ENCODE measurements around the gene AHCY. TPM values are rescaled to one million over a fixed set of nuclear protein-coding genes. Genes with fewer than 3 reads are reported as not detected.
A peak's percentile ranks its signal among the peaks of the same experiment; 100 is the strongest.
"Not testable (repeated sequence)": the region's sequence is repeated elsewhere in the genome, so short reads cannot be mapped to it uniquely, and the experiment has no call there.

Gene AHCY
- total RNA-seq, 1 donor from 2014 or later: 48.1 TPM

DNA sequence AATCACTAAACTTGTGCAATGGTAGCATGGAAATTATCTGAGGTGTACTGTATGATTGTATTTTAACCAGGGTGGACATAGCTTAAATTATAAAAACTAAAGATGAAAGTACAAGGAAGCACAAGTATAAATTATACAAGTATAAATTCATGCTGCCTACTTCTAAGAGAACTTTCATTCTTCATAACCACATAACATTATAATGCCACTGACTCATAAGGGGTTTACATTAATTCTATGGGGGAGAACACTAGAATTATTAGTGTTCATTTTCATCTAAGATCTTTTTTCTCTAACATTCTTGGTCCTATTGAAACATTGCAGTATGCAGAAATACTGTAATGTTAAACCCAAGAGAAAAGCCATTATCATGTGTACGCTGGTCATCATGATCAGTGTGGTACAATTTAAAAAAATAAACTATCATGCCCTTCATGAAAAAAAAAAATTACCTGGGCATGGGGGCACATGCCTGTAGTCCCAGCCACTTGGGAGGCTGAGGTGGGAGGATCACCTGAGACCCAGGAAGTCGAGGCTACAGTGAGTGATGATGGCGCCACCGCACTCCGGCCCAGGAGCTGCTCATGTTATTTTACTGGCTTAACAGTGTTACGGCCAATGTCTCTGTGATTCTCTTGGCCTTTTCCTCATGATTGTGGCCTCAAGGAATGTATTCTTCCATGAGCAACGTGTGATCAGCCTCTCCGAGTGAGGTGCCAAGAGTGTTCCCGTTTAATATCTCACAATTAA lies 25.9 kb upstream of the AHCY start:
- ATAC-seq (no peak), DNase-seq (ENCODE audit: low spot score) (no peak)
- intact Hi-C loops (cut with DNase I): no loop called here

DNA sequence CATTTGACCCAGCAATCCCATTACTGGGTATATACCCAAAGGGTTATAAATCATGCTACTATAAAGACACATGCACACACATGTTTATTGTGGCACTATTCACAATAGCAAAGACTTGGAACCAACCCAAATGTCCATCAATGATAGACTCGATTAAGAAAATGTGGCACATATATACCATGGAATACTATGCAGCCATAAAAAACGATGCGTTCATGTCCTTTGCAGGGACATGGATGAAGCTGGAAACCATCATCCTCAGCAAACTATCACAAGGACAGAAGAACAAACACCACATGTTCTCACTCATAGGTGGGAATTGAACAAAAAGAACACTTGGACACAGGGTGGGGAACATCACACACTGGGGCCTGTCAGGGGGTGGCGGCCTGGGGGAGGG lies 25.1 kb upstream of the AHCY start:
- DNase-seq (ENCODE audit: low spot score); intact Hi-C loops (cut with DNase I); ATAC-seq: not testable (repeated sequence)

DNA sequence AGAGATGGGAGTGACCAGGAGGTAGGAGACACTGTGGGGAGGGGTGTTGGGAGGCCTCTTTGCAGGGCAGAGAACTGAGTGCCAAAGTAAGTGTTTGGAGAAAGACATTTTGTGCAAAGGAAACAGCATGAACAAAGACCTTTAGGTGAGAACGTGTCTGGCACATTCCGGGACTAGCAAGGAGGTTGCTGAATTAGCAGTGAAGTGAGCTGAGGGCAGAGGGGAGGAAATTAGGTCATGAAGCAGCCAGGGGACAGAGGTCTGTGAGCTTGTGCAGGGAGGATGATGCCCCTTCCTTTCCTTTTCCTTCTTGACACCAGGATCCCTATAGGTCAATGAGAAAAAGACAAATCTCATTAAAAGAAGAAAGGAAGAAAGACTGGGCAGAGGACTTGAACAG lies 21.4 kb upstream of the AHCY start:
- ATAC-seq (no peak), DNase-seq (ENCODE audit: low spot score) (no peak)
- intact Hi-C loops (cut with DNase I): no loop called here

DNA sequence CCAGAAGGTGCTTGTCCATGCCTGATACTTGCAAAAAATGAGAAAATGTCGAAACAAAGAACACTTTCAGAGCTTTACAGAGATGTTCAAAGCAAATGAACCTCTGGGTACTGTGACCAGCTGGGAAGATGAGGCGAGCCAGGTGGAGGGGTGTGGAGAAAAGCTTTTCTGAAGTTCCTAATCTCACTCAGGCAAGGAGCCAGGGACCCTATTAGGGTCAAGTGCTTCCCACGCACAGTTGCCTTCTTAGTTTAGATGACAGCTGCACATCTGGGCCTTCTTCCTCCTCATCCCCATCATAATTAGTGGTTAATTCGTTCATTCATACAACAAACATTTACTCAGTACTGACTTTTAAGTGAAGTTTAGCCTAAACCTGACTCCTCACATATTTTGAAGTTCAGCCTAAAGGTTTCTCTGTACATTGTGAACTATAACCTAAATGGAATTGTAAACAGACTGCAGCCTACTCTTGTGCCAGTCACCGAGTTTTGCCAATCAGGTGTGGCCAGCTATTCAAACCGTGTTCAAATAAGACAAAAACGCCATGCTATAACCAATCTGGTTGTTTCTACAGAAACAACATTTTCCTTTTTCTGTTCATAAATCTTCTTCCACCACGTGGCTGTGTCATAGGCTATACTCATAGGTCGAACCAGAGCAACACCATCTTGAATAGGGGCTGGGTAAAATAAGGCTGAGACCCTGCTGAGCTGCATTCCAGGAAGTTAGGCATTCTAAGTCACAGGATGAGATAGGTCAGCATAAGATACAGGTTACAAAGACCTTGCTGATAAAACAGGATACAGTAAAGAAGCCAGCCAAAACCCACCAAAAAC lies 19.3 kb upstream of the AHCY start:
- ATAC-seq (no peak), DNase-seq (ENCODE audit: low spot score) (no peak)
- intact Hi-C loops (cut with DNase I): no loop called here

DNA sequence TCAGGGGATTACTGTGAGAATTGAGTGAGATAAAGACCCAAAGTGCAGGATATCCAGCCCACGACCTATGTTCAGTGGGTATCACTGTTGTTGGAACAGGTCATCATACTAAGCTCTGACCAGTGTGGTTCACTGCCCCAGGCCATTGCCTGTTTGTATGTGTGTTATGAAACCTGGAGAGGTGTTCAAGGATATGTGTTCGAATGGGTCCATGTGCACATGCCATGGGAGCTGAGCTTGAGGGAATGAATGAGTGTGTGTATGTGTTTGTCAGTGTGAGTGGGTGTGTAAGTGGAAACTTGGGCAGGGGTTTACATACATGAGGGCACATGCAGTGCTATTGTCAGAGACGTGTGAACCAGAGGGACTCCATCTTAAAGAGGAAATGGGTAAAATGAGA lies 17.7 kb upstream of the AHCY start:
- no peak for DNase-seq (ENCODE audit: low spot score)
- ATAC-seq: no peak
- intact Hi-C loops (cut with DNase I): no loop called here

DNA sequence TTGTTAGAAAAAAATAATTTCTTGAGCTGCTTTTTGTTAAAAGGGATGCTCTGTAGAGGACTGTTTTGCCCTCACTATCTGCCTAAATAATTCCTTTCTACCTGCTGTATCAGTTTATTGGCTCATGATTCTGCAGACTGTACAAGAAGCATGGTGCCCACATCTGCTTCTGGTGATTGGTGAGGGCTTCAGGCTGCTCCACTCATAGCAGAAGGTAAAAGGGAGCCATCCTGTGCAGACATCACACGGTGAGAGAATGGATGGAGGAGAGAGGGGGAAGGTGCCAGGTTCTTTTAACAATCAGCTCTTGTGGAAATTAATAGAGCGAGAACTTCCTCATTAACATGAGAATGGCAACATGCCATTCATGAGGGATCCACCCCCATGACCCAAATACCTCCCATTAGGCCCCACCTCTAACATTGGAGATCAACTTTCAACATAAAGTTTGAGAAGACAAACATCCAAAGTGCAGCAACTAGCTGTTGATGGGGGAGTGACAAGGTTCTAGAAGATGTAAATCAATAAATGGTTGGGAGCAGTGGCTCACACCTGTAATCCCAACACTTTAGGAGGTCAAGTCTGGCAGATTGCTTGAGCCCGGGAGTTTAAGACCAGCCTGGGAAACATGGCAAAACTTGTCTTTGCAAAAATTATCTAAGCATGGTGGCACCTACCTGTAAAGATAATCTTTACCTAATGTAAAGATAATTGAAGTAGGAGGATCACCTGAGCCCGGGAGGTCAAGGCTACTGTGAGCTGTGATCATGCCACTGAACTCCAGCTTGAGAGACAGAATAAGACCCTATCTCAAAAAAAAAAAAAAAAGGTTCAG lies 15.7 kb upstream of the AHCY start:
- ATAC-seq: no peak
- DNase-seq (ENCODE audit: low spot score): no peak
- intact Hi-C loops (cut with DNase I): loop anchor here (10.0 kb wide), 2 partner anchors 156 to 396 kb away; no protein-coding TSS in a partner anchor

DNA sequence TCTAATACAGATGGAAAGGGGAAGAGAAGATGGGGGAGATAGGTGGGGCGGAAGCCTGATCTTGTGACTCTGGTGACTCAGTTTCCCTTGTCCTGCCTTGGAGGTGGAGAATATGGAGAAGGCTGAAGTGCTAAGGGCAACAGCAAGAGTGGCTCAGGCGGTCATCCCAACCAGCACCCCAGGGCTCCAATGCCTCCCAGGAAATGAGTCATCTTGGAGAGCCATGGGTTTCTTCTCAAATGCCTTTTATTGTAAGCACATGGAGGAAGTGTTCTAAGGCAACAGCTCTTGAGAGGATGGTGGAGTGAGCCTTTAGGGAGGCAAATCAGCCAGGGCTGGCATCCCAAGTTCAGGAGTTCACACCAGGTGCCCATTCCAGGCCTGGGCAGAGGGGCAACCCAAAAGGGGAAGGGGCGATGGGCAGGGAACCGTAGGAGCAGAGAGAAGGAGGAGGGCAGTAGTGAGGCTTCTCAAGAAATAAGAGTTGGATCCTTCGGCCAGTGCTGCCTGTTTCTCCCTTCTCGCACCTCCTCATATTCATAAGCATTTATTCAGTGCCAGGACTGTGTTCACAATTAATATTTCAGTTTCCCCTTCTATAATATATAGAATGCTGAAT lies 13.2 kb upstream of the AHCY start:
- intact Hi-C loops (cut with DNase I): loop anchor here (10.0 kb wide), 2 partner anchors 158 to 398 kb away; no protein-coding TSS in a partner anchor
- ATAC-seq (no peak), DNase-seq (ENCODE audit: low spot score) (no peak)

DNA sequence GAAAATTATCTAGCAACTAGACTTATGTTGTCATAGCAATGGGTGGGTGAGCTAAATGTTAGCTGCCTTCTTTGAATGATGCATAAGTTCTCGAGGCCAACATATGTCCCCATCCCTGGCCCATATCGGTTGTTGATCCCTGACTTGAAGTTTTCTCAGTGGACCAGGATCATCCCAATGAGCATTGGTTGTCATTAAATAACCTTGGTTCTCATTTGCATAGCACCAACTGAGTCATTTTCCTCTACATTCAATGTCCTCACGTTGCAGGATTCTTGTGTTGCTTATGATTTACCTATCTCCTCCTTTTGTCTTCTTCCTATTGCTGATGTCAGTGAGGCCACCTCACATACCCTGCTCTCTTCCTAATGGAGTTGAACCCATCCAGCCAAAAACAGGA lies 12.1 kb upstream of the AHCY start:
- no peak for DNase-seq (ENCODE audit: low spot score)
- intact Hi-C loops (cut with DNase I): loop anchor here (10.0 kb wide), 2 partner anchors 160 to 400 kb away; no protein-coding TSS in a partner anchor
- no peak for ATAC-seq

DNA sequence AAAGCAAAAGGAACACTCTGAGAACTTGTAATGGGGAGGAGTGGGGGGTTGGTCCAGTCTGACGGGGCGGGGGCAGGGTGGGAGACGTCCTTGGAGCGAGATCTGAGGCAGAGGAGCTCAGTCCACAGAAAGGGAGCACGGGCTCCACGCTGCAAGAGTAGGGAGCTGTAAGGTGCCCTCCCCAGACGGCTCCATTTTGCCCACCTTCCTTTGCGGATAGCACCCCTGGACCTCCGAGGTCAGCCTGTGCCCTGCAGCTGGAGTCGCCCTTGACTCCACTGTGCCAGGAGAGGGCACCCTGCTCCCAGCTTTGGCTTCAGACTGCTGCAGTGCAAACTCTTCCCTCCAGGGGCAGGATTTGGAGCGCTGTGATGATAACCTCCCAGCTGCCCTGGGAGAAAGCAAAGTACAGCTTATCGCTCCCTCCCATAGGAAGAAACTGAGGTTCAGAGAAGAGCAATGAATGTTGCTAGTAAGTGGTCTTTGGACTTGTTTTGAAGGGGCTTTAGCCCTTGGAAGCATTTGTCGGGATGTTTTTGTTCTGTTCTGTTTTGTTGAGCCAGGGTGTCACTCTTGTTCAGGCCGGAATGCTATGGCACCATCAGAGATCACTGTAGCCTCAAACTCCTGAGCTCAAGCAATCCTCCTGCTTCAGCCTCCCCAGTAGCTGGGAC lies 9.5 kb upstream of the AHCY start:
- intact Hi-C loops (cut with DNase I): loop anchor here (10.0 kb wide), 2 partner anchors 162 to 402 kb away; no protein-coding TSS in a partner anchor
- DNase-seq (ENCODE audit: low spot score) (peak; percentile 91), ATAC-seq (peak; percentile 97)

DNA sequence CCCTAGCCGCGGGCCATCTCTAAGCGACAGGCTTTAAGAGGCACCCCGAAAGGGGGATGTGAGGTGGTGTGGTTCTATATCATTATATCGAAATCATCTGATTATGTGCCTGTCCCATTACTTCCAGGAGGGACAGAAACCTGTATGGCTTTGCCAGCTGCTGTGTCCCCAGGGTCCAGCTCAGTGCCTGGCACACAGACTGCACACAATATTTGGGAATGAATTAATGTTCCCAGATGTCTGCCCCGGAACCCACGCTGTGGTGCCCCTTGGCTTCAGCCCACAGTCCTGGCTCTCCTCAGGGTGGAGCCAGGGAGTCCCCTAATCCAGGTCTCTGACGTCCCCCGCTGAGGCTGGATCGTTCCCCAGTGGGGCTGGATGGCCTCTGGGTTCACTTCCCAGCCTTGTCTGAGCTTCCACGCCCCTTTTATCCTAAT lies 8.9 kb upstream of the AHCY start:
- intact Hi-C loops (cut with DNase I): loop anchor here (10.0 kb wide), 2 partner anchors 163 to 403 kb away; no protein-coding TSS in a partner anchor
- no peak for DNase-seq (ENCODE audit: low spot score)

DNA sequence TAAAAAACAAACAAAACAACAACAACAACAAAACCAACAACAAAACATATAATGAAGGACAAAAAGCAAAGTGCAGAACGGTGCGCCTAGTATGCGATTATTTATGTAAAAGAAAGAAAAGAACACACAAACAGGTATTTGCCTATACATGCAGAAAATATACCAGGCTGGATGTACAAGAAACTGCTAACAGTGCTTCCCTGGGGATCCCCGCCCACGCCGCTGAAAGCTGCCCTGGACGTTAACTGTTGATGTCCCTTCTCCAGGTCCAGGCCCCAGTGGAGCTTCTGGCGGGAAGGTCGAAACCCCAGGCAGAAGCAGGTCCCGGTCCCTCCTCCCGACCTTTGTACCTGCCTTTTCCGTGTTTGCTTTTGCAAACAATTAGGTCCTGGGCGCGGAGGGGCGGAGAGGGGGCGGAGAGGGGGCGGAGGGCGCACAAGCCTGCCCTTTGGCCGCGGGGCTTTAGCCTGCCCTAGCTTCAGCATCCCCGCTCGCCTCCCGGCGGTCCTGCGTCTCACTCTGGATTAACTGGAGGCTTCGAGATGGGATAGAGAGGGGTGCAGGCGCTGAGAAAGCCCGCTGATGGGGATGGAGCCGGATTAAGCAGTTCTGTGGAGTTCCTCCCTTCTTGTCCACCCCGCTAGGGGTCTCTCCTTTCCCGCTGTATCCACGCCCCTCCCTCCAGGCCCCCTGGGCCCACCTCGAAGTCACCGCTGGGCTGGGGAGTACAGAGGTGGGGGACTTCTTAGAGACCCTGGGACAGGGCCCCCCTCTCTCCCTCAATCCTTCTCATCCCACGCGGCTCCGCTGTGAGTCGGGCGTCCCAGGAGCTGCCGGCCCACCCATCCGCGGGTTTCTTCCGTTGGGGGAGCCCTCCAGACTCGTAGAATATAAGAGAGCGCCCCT lies 8.2 kb upstream of the AHCY start:
- DNase-seq (ENCODE audit: low spot score) (no peak), ATAC-seq (peak; percentile 54)
- intact Hi-C loops (cut with DNase I): loop anchor here (10.0 kb wide), 2 partner anchors 163 to 403 kb away; no protein-coding TSS in a partner anchor

More for the DNA sequence above, 8.9 kb upstream of the AHCY start:
- peak; percentile 58 for ATAC-seq

DNA sequence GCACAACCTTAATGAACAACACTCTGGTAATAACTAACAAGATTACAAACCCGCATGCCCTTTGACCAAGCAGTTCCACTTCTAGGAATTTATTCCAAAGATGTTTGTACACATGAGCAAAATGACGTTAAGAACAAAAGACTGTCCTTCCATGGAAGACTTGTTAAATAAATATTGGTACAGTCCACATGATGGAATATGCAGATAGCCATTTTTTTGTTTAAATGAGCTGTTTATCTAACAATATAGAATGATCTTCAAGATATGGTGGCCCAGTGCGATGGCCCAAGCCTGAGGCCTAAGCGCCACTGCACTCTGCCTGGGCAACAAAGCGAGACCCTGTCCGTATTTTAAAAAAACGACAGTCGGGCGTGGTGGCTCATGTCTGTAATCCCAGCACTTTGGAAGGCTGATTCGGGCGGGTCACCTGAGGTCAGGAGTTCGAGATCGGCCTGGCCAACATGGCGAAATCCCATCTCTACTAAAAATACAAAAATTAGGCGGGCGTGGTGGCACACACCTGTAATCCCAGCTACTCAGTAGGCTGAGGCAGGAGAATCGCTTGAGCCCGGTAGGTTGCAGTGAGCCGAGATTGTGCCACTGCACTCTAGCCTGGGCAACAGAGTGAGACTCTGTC lies 7.4 kb upstream of the AHCY start:
- intact Hi-C loops (cut with DNase I): loop anchor here (10.0 kb wide), 2 partner anchors 164 to 404 kb away; no protein-coding TSS in a partner anchor
- no peak for ATAC-seq
- DNase-seq (ENCODE audit: low spot score): no peak

DNA sequence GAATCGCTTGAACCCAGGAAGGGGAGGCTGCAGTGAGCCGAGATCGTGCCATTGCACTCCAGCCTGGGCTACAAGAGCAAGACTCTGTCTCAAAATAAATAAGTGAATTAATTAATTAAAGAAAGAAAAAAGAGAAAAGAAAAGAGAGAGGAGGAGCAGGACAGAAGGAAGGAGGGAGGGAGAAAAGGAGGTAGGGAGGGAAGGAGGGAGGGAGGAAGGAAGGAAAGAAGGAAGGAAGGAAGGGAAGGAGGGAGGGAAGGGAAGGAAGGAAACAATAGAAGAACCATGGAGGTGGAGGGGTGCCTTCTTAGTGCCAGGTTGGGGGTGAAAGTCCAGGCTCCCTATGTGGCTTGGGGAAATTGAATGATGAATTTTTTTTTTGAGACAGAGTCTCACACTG lies 6.5 kb upstream of the AHCY start:
- intact Hi-C loops (cut with DNase I): loop anchor here (10.0 kb wide), 2 partner anchors 165 to 405 kb away; no protein-coding TSS in a partner anchor
- no peak for DNase-seq (ENCODE audit: low spot score)
- ATAC-seq: no peak

DNA sequence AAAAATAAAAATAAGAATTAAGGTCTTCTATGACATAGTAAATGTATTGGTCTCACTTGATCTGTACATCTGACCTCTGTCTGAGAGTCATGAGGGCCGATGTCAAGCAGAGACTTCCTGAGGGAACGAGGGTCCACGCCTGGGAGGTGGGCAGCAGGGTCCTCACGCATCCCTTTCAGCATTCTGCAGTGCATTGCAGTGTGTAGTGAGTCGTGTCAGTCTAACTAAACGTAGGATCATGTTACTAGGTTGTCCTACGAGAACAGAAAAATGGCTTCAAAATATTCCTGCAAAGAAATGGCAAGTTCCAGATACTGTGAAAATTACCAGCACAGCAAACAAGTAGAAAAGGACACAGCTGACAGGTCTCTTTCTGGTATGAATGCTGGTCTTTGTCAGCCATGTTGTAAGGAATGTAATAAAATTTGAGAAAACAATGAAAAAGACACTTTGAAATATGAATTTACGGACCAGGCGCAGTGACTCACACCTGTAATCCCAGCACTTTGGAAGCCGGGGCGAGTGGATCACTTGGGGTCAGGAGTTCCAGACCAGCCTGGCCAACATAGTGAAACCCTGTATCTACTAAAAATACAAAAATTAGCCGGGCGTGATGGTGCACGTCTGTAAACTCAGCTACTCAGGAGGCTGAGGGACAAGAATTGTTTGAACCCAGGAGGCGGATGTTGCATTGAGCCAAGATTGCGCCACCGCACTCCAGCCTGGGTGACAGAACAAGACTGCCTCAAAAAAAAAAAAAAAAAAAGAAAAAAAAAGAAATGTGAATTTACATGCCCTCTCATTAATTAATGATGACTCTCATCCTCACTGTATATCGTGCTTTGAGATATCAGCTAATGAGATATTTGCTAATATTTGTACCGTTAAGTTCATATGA lies 2.4 kb upstream of the AHCY start:
- intact Hi-C loops (cut with DNase I): no loop called here
- ATAC-seq (no peak), DNase-seq (ENCODE audit: low spot score) (no peak)

DNA sequence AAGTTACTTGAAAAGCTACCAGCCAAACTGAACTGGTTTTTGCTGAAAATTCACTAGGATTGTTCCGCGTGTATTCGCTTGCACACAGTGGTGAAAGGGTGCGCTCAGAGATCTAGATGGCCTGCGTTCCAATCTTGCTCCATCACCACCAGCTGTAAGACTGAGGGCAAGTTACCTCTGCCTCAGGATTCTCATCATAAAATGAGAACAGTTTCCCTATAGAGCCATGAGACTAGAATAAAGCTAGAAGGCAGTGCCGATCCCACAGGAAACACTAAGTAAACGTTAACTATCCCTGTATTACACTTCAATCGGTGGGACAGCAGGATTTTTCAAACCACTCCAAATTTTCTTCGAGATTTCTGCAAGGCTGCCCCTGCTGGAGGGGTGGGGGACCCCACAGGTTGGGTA lies 838 bp downstream of the AHCY start:
- DNase-seq (ENCODE audit: low spot score) (no peak), ATAC-seq (no peak)
- intact Hi-C loops (cut with DNase I): no loop called here

Data from sciatic nerve (tissue), 2 donors.